Endothelial cell of umbilical vein (primary cell): ENCODE data around the gene WSB2. TPM values are rescaled to one million over a fixed set of nuclear protein-coding genes. Genes with fewer than 3 reads are reported as not detected.

Experiments used
- BruUV-seq: library from RNA; stranded (reverse); fragments of 400-500 nt; replicated peaks from 2 replicates; lab custom pipeline; 2021; lab: Mats Ljungman, UMichigan
- CTCF ChIA-PET: fragments of 300-600, 350-600 bp; sonication (Branson Sonifier 250); formaldehyde crosslinking; loops from one replicate; lab custom pipeline; 2021; ENCODE audit warnings: antibody characterized with exemption, inconsistent platforms; lab: Charles Lee
- POLR2A ChIA-PET: fragments of 300-600, 350-600 bp; sonication (Branson Sonifier 250); formaldehyde crosslinking; loops from one replicate; lab custom pipeline; 2021; ENCODE audit warnings: antibody characterized with exemption, inconsistent platforms; lab: Charles Lee
- DNase-seq: peaks from one replicate; pipeline ENCODE4 v3.0.0-alpha.2; 2011; ENCODE audit warnings: low read depth, low spot score
- FAIRE-seq: peaks from 2 replicates; lab custom pipeline; 2011; peaks lifted over from hg19 to GRCh38; lab: Jason Lieb, UNC
- H2AFZ ChIP-seq: 2 replicates; pipeline ENCODE4 v1.6.0; 2012; ENCODE audit warnings: low read depth, low read length, control low read depth, inconsistent platforms
- H3K27ac ChIP-seq: 2 replicates; pipeline ENCODE4 v1.5.1; 2011; ENCODE audit warnings: low read depth, mild to moderate bottlenecking, control low read depth, low read length, moderate library complexity; ENCODE audit not compliant: insufficient read depth
- H3K27me3 ChIP-seq, 2 experiments: 2 replicates each; pipeline versions ENCODE4 v1.6.0 to v1.6.1; 2011; ENCODE audit warnings: low read length in 2 of 2, mixed read lengths in 1 of 2; ENCODE audit not compliant: control insufficient read depth in 2 of 2, insufficient read depth in 2 of 2
- H3K36me3 ChIP-seq, 2 experiments: 2 replicates in 1 of 2; 3 replicates in 1 of 2; pipeline ENCODE4 v1.5.1; 2011; ENCODE audit warnings: low read length in 2 of 2, mild to moderate bottlenecking in 1 of 2, moderate library complexity in 1 of 2; ENCODE audit not compliant: control insufficient read depth in 2 of 2, insufficient read depth in 2 of 2; ENCODE audit errors: extremely low read depth in 1 of 2
- H3K4me1 ChIP-seq: 3 replicates; pipeline ENCODE4 v1.5.1; 2011; ENCODE audit warnings: mild to moderate bottlenecking, low read length; ENCODE audit not compliant: control insufficient read depth, insufficient read depth; ENCODE audit errors: extremely low read depth
- H3K4me2 ChIP-seq: 2 replicates; pipeline ENCODE4 v1.6.1; 2011; ENCODE audit warnings: low read length, control low read depth, mixed read lengths; ENCODE audit not compliant: insufficient read depth
- H3K4me3 ChIP-seq, 3 experiments: fragments of 200-600 bp in 1 of 3; sonication (generic), shearing (Covaris generic) in 1 of 3; replicated peaks in 1 of 3; 2 replicates each; pipeline ENCODE4 v1.5.1; 2011 to 2016; ENCODE audit warnings: control low read depth in 3 of 3, low read length in 3 of 3, mild to moderate bottlenecking in 2 of 3, inconsistent platforms in 1 of 3, low read depth in 1 of 3, moderate library complexity in 1 of 3; ENCODE audit not compliant: insufficient read depth in 1 of 3
- H3K79me2 ChIP-seq: 2 replicates; pipeline ENCODE4 v1.6.0; 2012; ENCODE audit warnings: low read length, inconsistent platforms; ENCODE audit not compliant: control insufficient read depth, insufficient read depth
- H3K9ac ChIP-seq: replicated peaks from 2 replicates; pipeline ENCODE3; 2011; ENCODE audit warnings: low read length, control low read depth; ENCODE audit not compliant: insufficient read depth; ENCODE audit errors: extremely low read depth
- H3K9me1 ChIP-seq: replicated peaks from 3 replicates; pipeline ENCODE4 v1.6.0; 2011; ENCODE audit warnings: mild to moderate bottlenecking, low read length; ENCODE audit not compliant: control insufficient read depth, insufficient read depth; ENCODE audit errors: extremely low read depth
- H3K9me3 ChIP-seq: replicated peaks from 2 replicates; pipeline ENCODE4 v1.5.1; 2012; ENCODE audit warnings: low read length, inconsistent platforms; ENCODE audit not compliant: control insufficient read depth, insufficient read depth
- H4K20me1 ChIP-seq: replicated peaks from 2 replicates; pipeline ENCODE3; 2011; ENCODE audit warnings: mild to moderate bottlenecking, low read length; ENCODE audit not compliant: control insufficient read depth, insufficient read depth; ENCODE audit errors: extremely low read depth
- CTCF ChIP-seq, 2 donors: IDR thresholded peaks; 1 replicate in 1 of 2; 2 replicates in 1 of 2; pipeline ENCODE4 v1.5.1; 2011; ENCODE audit warnings: low read length in 2 of 2, mild to moderate bottlenecking in 2 of 2, moderate library complexity in 2 of 2, control low read depth in 1 of 2, inconsistent platforms in 1 of 2, low read depth in 1 of 2; ENCODE audit not compliant: insufficient read depth in 1 of 2; ENCODE audit errors: extremely low read depth in 1 of 2
- EZH2 ChIP-seq: IDR thresholded peaks from 2 replicates; pipeline ENCODE4 v1.6.1; 2012; ENCODE audit warnings: borderline replicate concordance, low read depth, mild to moderate bottlenecking, moderate library complexity, low read length, inconsistent platforms; ENCODE audit not compliant: severe bottlenecking
- FOS ChIP-seq: IDR thresholded peaks from 2 replicates; pipeline ENCODE4 v1.6.1; 2011; ENCODE audit warnings: mild to moderate bottlenecking, low read length, moderate library complexity, borderline replicate concordance; ENCODE audit not compliant: insufficient read depth
- GATA2 ChIP-seq: IDR thresholded peaks from 2 replicates; pipeline ENCODE4 v1.7.0; 2011; ENCODE audit warnings: low read depth, mild to moderate bottlenecking, moderate library complexity, mixed read lengths, low read length; ENCODE audit not compliant: insufficient read length, insufficient read depth
- JUN ChIP-seq: IDR thresholded peaks from 2 replicates; pipeline ENCODE4 v1.6.1; 2011; ENCODE audit warnings: borderline replicate concordance, low read depth; ENCODE audit not compliant: insufficient read length, insufficient read depth
- MAX ChIP-seq: IDR thresholded peaks from 2 replicates; pipeline ENCODE4 v1.6.1; 2011; ENCODE audit not compliant: insufficient read depth, insufficient read length
- MYC ChIP-seq: IDR thresholded peaks from one replicate; pipeline ENCODE4 v1.6.1; 2011; ENCODE audit warnings: mild to moderate bottlenecking, low read depth, low read length
- POLR2A ChIP-seq: IDR thresholded peaks from 2 replicates; pipeline ENCODE4 v1.6.1; 2012; ENCODE audit warnings: low read depth, mild to moderate bottlenecking, control low read depth, low read length
- POLR2AphosphoS5 ChIP-seq: IDR thresholded peaks from 2 replicates; pipeline ENCODE4 v1.6.1; 2012; ENCODE audit warnings: low read depth, mild to moderate bottlenecking, control low read depth, low read length, moderate library complexity; ENCODE audit not compliant: insufficient read depth
- dilution Hi-C: fragments of 300-500 bp; cut with MboI; formaldehyde crosslinking; loops from one replicate; pipeline ENCODE4 v1.15.0; 2019; ENCODE audit warnings: low sequenced_read_pairs; ENCODE audit not compliant: extremely low pct_ligation_motif_present
- intact Hi-C: fragments of 100-400 bp; cut with micrococcal nuclease; formaldehyde crosslinking; loops from one replicate; pipeline ENCODE4 v1.10.0; 2022
- polyA plus RNA-seq, 4 experiments: library from polyadenylated mRNA; depleted of rRNA in 3 of 4; stranded (reverse) in 3 of 4; unstranded in 1 of 4; fragments of >200 nt; gene quantifications; 2 replicates each; pipeline versions ENCODE4 v1.2.1 to v1.2.3, GENCODE V29; 2011 to 2012; ENCODE audit warnings: missing spikeins in 1 of 4
- total RNA-seq: library from RNA; stranded (reverse); gene quantifications from 2 replicates; pipeline ENCODE4 v1.2.3, GENCODE V29; 2021

WSB2 gene
- total and polyA plus RNA-seq, 2 donors (not counting 3 experiments of a cell fraction or from before 2014, with no cell fraction given): 73.6 to 107 TPM

- Histone ChIP-seq H2AFZ (no peak overlapping the region), H3K9me1 (no peaks in the 10 kb centered on the region), H3K4me3 (no peak overlapping the region), H3K79me2 (peaks cover 10% of the 10 kb centered on the region), H3K9ac (peak overlapping the region; percentile 7), H4K20me1 (no peaks in the 10 kb centered on the region), H3K27me3 (no peaks in the 10 kb centered on the region), H3K4me2 (peak overlapping the region; percentile 65), H3K36me3 (peaks cover 0 to 5% of the 10 kb centered on the region in 2 experiments), H3K27ac (peak overlapping the region; percentile 59), H3K4me1 (peaks cover 29% of the 10 kb centered on the region), H3K9me3 (no peaks in the 10 kb centered on the region)
- no TSS peak for BruUV-seq
- FAIRE-seq: peak; percentile 38
- TF ChIP-seq FOS: peak; percentile 9
- no peak for TF ChIP-seq POLR2AphosphoS5
- no peak for TF ChIP-seq MYC
- no peak for TF ChIP-seq EZH2
- TF ChIP-seq POLR2A: peak; percentile 23
- TF ChIP-seq CTCF (IDR thresholded peaks at IDR 0.05; ENCODE audit: extremely low read depth in 1 of 2, insufficient read depth in 1 of 2, low read depth in 1 of 2, low read length in 2 of 2): no peak
- TF ChIP-seq MAX: no peak
- no peak for TF ChIP-seq GATA2
- TF ChIP-seq JUN: no peak
- dilution Hi-C loops (no loop called here), intact Hi-C loops (loop anchor here (2.0 kb wide), 2 partner anchors 19 to 367 kb away; no protein-coding TSS in a partner anchor)
- CTCF ChIA-PET: interaction anchor here (0.6 to 1.1 kb wide), 3 partner anchors 9 to 37 kb away, joined by 3 to 4 read pairs (median 3); partner anchors contain the start of gene RFC5
- DNase-seq: no peak
- POLR2A ChIA-PET: no interaction called here
These were observed 7.7 kb downstream of the WSB2 start for GRCh38 chr12:118053071-118053985.
